Measurements from ENCODE around the gene CNFN.

DNA sequence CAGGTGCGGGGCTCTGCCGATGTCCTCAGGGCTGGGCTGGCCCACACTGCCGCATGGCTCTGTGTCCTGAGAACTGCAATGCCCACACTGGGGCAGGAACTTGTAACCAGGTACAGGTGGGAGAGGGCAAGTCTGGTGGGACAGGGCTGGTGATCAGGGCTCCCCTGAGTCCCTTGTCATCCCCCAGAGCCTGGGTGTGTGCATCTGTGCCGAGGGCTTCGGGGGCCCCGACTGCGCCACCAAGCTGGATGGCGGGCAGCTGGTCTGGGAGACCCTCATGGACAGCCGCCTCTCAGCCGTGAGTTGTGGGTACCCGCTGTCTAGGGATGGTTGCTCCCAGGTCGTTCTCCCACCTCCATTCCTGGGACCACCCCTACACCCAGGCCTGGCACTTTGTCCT, 34.2 kb downstream of the CNFN start:
- TF ChIP-seq GATA3 (IDR thresholded peaks at IDR 0.05; ENCODE audit: low read depth, low read length) (no peak), GATA2 (IDR thresholded peaks at IDR 0.05; ENCODE audit: low read depth, low read length) (no peak)

All from SH-SY5Y (cell line).